ENCODE measurements around the gene ZNF511.

GRCh38 chr10:133273534-133274143 is 35.1 kb upstream of the ZNF511 start:
- TF ChIP-seq CTCF (IDR thresholded peaks at IDR 0.05; ENCODE audit: low read depth, low read length) (no peak), MYC (IDR thresholded peaks at IDR 0.05; ENCODE audit: low read depth, low read length) (no peak), POLR2A (IDR thresholded peaks at IDR 0.05; ENCODE audit: extremely low read depth, insufficient read length) (no peak)

All from NB4 (cell line).